Measurements from ENCODE around the gene CIAPIN1. TPM values are rescaled to one million over a fixed set of nuclear protein-coding genes. Genes with fewer than 3 reads are reported as not detected.

The CIAPIN1 gene
- total and polyA plus RNA-seq, 2 of the 8 experiments (the other 6 are each of a cell fraction or from before 2014, with no cell fraction given): 76.8 to 83.6 TPM

GRCh38 chr16:57489229-57489628, 42.0 kb upstream of the CIAPIN1 start:
- TF ChIP-seq SP1 (IDR thresholded peaks at IDR 0.05; ENCODE audit: low read depth, low read length): no peak
- TF ChIP-seq SIN3A (conservative IDR thresholded peaks at IDR 0.05 in 1 of 2, IDR thresholded peaks at IDR 0.05 in 1 of 2; ENCODE audit: low read depth in 1 of 2, low read length in 2 of 2): no peak
- TF ChIP-seq BACH1 (IDR thresholded peaks at IDR 0.05; ENCODE audit: low read length): no peak
- no peak for TF ChIP-seq MAX (IDR thresholded peaks at IDR 0.05)

More at GRCh38 chr16:57489229-57489628, 42.0 kb upstream of the CIAPIN1 start:
- H3K9ac ChIP-seq (replicated peaks in 1 of 4; ENCODE audit: extremely low read depth in 1 of 4, low read depth in 3 of 4, low read length in 3 of 4): no peak overlapping the region
- H3K79me2 ChIP-seq (ENCODE audit: control insufficient read depth in 1 of 2, insufficient read depth in 2 of 2, low read length in 2 of 2): no peaks in the 10 kb centered on the region
- H2BK12ac ChIP-seq (ENCODE audit: low read depth, low read length): no peak overlapping the region
- peaks cover 0 to 14% (median 10%) of the 10 kb centered on the region in 4 experiments; a peak in 6 of 7 replicates for H3K4me1 ChIP-seq (replicated peaks in 1 of 4; ENCODE audit: control insufficient read depth in 3 of 4, insufficient read depth in 4 of 4, low read length in 3 of 4)
- ChIA-PET CTCF (ENCODE audit: partially characterized antibody) (interaction anchor here (0.9 to 1.7 kb wide), 7 partner anchors 8 to 70 kb away, joined by 3 to 13 read pairs (median 4); no protein-coding TSS in a partner anchor), POLR2A (ENCODE audit: partially characterized antibody) (interaction anchor here (0.8 kb wide), 1 partner anchor 10 kb away, joined by 4 read pairs; no protein-coding TSS in a partner anchor)
- H3K4ac ChIP-seq (replicated peaks; ENCODE audit: insufficient read length, low read depth, low read length): no peak overlapping the region
- H4K8ac ChIP-seq (ENCODE audit: extremely low read depth, insufficient read depth, low read length): no peak overlapping the region
- no peak overlapping the region for H2AK5ac ChIP-seq (ENCODE audit: low read depth, low read length)
- no peaks in the 10 kb centered on the region for H4K20me1 ChIP-seq (replicated peaks in 1 of 2; ENCODE audit: control insufficient read depth in 1 of 2, insufficient read depth in 2 of 2, low read length in 2 of 2)
- no peak overlapping the region for H4K5ac ChIP-seq (ENCODE audit: insufficient read length, low read depth, low read length)
- no peak overlapping the region for H2AFZ ChIP-seq (ENCODE audit: low read length)
- DNase-seq (ENCODE audit: low read depth in 1 of 2, low spot score in 2 of 2) (no peak), FAIRE-seq (no peak)
- peaks cover 9% of the 10 kb centered on the region; the same call in 1 of the 2 replicates for H3K23me2 ChIP-seq (ENCODE audit: low read depth, low read length)
- H3K9me3 ChIP-seq (ENCODE audit: insufficient read depth in 2 of 2, low read depth in 1 of 2, low read length in 1 of 2): peaks cover 3 to 6% of the 10 kb centered on the region in 2 experiments; a peak in 1 of 4 replicates
- no peak overlapping the region for H3K23ac ChIP-seq (ENCODE audit: insufficient read length)
- H3K4me2 ChIP-seq (ENCODE audit: insufficient read depth in 1 of 2, low read depth in 2 of 2, low read length in 2 of 2): no peak overlapping the region
- H2BK15ac ChIP-seq (ENCODE audit: low read length): no peak overlapping the region
- no peaks in the 10 kb centered on the region for H3K36me3 ChIP-seq (ENCODE audit: control insufficient read depth in 2 of 4, insufficient read depth in 4 of 4, low read length in 3 of 4)
- H2BK5ac ChIP-seq (ENCODE audit: low read depth, low read length): no peak overlapping the region
- no peaks in the 10 kb centered on the region for H3K79me1 ChIP-seq (ENCODE audit: low read depth, low read length)
- no peak overlapping the region for H3K18ac ChIP-seq (ENCODE audit: extremely low read depth, low read length)
- 84% methylated on average over 5 of the region's 5 CpGs; no CpG with 5 or more reads in 1 of the 2 experiments for WGBS, 2 experiments (ENCODE audit: extremely low coverage in 1 of 2, insufficient coverage in 1 of 2, insufficient read length in 1 of 2, insufficient replicate concordance in 2 of 2, low coverage in 1 of 2, low lambda C conversion rate in 2 of 2, missing lambda C conversion rate in 1 of 2)
- no peak overlapping the region for H2BK120ac ChIP-seq (replicated peaks; ENCODE audit: low read depth, low read length)
- no peak overlapping the region for H3K56ac ChIP-seq (replicated peaks; ENCODE audit: insufficient read length, low read depth, low read length)
- no peak overlapping the region for H4K91ac ChIP-seq (replicated peaks; ENCODE audit: insufficient read length, low read length)
- no peak overlapping the region for H3K14ac ChIP-seq (ENCODE audit: insufficient read length)
- H3K27ac ChIP-seq (ENCODE audit: low read depth, low read length): no peak overlapping the region
- peaks cover 0 to 12% (median 4%) of the 10 kb centered on the region in 4 experiments; a peak in 4 of 7 replicates for H3K27me3 ChIP-seq (replicated peaks in 1 of 4; ENCODE audit: control insufficient read depth in 3 of 4, extremely low read depth in 1 of 4, insufficient read depth in 3 of 4, low read length in 3 of 4)
- no peak overlapping the region for H3K4me3 ChIP-seq (ENCODE audit: extremely low read depth in 1 of 4, insufficient read depth in 2 of 4, low read depth in 3 of 4, low read length in 4 of 4)
- no peak overlapping the region for H2BK20ac ChIP-seq (ENCODE audit: low read length)

Data from H1 (cell line).